Right ventricle myocardium superior (tissue), 1 donor: Measurements from ENCODE around the gene OR2M5. TPM values are rescaled to one million over a fixed set of nuclear protein-coding genes. Genes with fewer than 3 reads are reported as not detected.

ENCODE experiments used
- total RNA-seq: library from RNA; stranded (reverse); fragmentation: NEBNext Ultra II Directional; extraction: Animal tissue kit (Norgen Biotek cat#: 25700); gene quantifications from one replicate; pipeline ENCODE4 v1.2.1, GENCODE V29; 2021
- donor health status: DM: no; HTN: yes; CAD: no; lungs with severe emphysema.

OR2M5 gene
- total RNA-seq, 1 donor from 2014 or later = not detected

Other genes with a start within 250 kb of the OR2M5 start
- gene OR2W3, start 249.6 kb upstream of the OR2M5 start, total RNA-seq = not detected
- not detected for gene OR2T8, start 224.9 kb upstream of the OR2M5 start, total RNA-seq
- gene OR2AJ1, start 220.3 kb upstream of the OR2M5 start, total RNA-seq = not detected
- gene OR2L8, start 196.3 kb upstream of the OR2M5 start, total RNA-seq = not detected
- not detected for gene OR2AK2, start 179.9 kb upstream of the OR2M5 start, total RNA-seq
- not detected for gene OR2L5, start 131.5 kb upstream of the OR2M5 start, total RNA-seq
- not detected for gene OR2L2, start 115.1 kb upstream of the OR2M5 start, total RNA-seq
- not detected for gene OR2L3, start 98.3 kb upstream of the OR2M5 start, total RNA-seq
- gene OR2L13, start 50.0 kb upstream of the OR2M5 start, total RNA-seq = not detected
- not detected for gene OR2M2, start 29.7 kb downstream of the OR2M5 start, total RNA-seq
- not detected for gene OR2M3, start 52.1 kb downstream of the OR2M5 start, total RNA-seq
- not detected for gene OR2M4, start 86.3 kb downstream of the OR2M5 start, total RNA-seq
- gene OR2T33, start 132.8 kb downstream of the OR2M5 start, total RNA-seq = not detected
- gene OR2T12, start 158.3 kb downstream of the OR2M5 start, total RNA-seq = not detected
- not detected for gene OR2M7, start 179.4 kb downstream of the OR2M5 start, total RNA-seq
- gene OR14C36, start 203.6 kb downstream of the OR2M5 start, total RNA-seq = not detected
- not detected for gene OR2T4, start 216.5 kb downstream of the OR2M5 start, total RNA-seq
- not detected for gene OR2T6, start 230.6 kb downstream of the OR2M5 start, total RNA-seq